LNCAP (cell line): ENCODE measurements around the gene SMAD3.

Experiments used
- CTCF ChIP-seq: fragments of 450-650 bp; IDR thresholded peaks from 2 replicates; pipeline ENCODE4 v1.5.1; 2017; ENCODE audit warnings: mild to moderate bottlenecking

The SMAD3 gene

GRCh38 chr15:67023517-67024313 is 41.7 kb upstream of the SMAD3 start:
- TF ChIP-seq CTCF, result no peak

GRCh38 chr15:67024314-67024997 is 40.9 kb upstream of the SMAD3 start:
- no peak for TF ChIP-seq CTCF

- no peak for TF ChIP-seq CTCF
Measured at GRCh38 chr15:67024998-67025368, 40.4 kb upstream of the SMAD3 start.

GRCh38 chr15:67025719-67026609 is 39.4 kb upstream of the SMAD3 start:
- TF ChIP-seq CTCF, result no peak

- no peak for TF ChIP-seq CTCF
Measured at GRCh38 chr15:67026610-67026967, 38.8 kb upstream of the SMAD3 start.

- no peak for TF ChIP-seq CTCF
Measured at GRCh38 chr15:67030036-67030762, 35.2 kb upstream of the SMAD3 start.

GRCh38 chr15:67031331-67031730 is 34.1 kb upstream of the SMAD3 start:
- no peak for TF ChIP-seq CTCF
